Measurements from ENCODE around the gene OR4D2. TPM values are rescaled to one million over a fixed set of nuclear protein-coding genes. Genes with fewer than 3 reads are reported as not detected.

OR4D2 gene
- total and polyA plus RNA-seq, 3 donors from 2014 or later = not detected

DNA sequence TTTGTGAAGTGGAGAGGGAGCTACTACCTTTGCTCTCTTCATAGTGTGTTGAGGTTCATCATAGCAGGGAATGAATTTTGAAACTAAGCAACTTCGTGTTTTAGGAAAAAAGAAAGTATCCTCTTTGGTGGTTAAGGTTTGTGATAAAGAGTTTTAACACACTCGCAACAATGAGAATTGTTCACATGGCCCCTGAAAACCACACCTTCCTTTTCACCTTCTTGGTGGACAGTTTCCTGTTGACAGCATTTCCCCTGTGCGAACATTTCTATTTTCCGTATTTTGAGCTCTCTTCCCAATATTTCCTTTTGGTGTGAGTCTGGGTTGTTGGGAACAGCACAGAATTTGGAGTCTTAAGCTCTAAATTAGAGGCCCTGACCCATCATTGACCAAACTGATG is 3.8 kb downstream of the OR4D2 start:
- 66 to 72% methylated on average over 4 of the region's 4 CpGs for WGBS, 2 donors
- Histone ChIP-seq H3K4me1 (no peaks in the 10 kb centered on the region), H3K9me3 (no peaks in the 10 kb centered on the region), H3K36me3 (ENCODE audit: low read depth, missing control alignments) (no peaks in the 10 kb centered on the region), H3K27me3 (no peaks in the 10 kb centered on the region), H3K27ac (no peak overlapping the region), H3K4me3 (no peak overlapping the region)
- TF ChIP-seq CTCF (IDR thresholded peaks at IDR 0.05) (no peak), POLR2A (IDR thresholded peaks at IDR 0.05) (no peak)
- intact Hi-C loops (cut with DNase I; ENCODE audit: low total_unique reads) = no loop called here
- no peak for DNase-seq

DNA sequence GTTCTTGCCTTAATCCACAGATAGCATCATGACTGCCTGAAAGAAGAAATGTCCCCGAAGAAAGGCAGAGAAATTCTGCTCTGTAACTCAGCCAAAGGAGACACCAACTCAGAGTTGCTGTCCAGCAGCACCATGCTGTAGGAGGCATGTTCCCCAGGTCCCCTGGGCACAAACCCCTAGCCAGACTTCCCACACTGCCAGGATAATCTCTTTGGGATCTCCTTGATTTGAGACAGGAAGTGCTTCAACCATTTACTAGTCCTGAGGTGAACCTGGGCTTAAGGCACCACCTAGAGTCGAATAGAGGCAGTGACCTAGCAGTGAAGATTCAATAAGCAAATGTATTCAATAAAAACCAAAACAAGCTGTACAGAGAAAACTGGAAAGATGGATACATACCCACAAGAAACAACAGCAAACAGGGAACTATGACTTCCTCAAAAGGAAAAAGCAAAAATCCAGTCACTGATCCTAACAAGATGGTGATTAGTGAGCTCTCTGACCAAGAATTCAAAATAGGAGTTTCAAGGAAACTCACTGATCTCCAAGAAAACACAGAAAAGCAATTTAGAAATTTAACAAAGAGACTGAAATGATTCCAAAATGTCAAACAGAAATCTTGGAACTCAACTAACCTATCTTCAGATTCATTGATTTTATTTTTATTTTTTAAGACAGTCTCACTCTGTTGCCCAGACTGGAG is 5.7 kb downstream of the OR4D2 start:
- H3K27me3 ChIP-seq = no peaks in the 10 kb centered on the region
- no peak for TF ChIP-seq POLR2A (IDR thresholded peaks at IDR 0.05)
- TF ChIP-seq CTCF (IDR thresholded peaks at IDR 0.05) = no peak
- WGBS, 2 donors = 39 to 61% methylated on average over 2 of the region's 2 CpGs
- no peak overlapping the region for H3K4me3 ChIP-seq
- H3K9me3 ChIP-seq = no peaks in the 10 kb centered on the region
- intact Hi-C loops (cut with DNase I; ENCODE audit: low total_unique reads) = no loop called here
- no peak overlapping the region for H3K27ac ChIP-seq
- no peaks in the 10 kb centered on the region for H3K4me1 ChIP-seq
- DNase-seq = no peak
- H3K36me3 ChIP-seq (ENCODE audit: low read depth, missing control alignments) = no peaks in the 10 kb centered on the region

DNA sequence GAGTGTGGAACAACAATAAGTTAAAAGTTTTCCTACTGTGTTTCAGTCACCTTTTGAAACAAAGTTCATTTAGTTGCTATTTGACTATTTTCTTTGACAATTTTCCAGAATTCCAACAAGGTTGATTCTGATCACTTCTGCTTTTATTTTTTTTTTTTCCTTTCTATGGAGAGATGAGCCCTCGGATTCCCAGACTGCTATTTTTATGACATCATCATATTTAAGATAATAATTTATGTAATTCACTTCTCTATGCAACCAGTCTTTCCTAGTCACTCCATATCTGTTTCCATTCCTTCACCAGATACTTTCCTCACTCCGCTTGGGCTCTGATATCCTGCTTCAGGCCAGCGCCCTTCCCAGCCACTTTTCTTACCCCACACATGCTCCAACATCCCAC is 8.1 kb downstream of the OR4D2 start:
- Histone ChIP-seq H3K27me3 (no peaks in the 10 kb centered on the region), H3K36me3 (ENCODE audit: low read depth, missing control alignments) (no peaks in the 10 kb centered on the region), H3K4me3 (no peak overlapping the region), H3K4me1 (no peaks in the 10 kb centered on the region), H3K9me3 (no peaks in the 10 kb centered on the region), H3K27ac (no peak overlapping the region)
- intact Hi-C loops (cut with DNase I; ENCODE audit: low total_unique reads) = no loop called here
- 54 to 63% methylated on average over 3 of the region's 3 CpGs for WGBS, 2 donors
- TF ChIP-seq CTCF (IDR thresholded peaks at IDR 0.05) = no peak
- no peak for TF ChIP-seq POLR2A (IDR thresholded peaks at IDR 0.05)
- DNase-seq = no peak

- intact Hi-C loops (cut with DNase I; ENCODE audit: low total_unique reads) = no loop called here
- H3K36me3 ChIP-seq (ENCODE audit: low read depth, missing control alignments) = no peaks in the 10 kb centered on the region
- no peak overlapping the region for H3K27ac ChIP-seq
- H3K9me3 ChIP-seq = no peaks in the 10 kb centered on the region
- H3K4me3 ChIP-seq = no peak overlapping the region
- TF ChIP-seq POLR2A (IDR thresholded peaks at IDR 0.05) (no peak), CTCF (IDR thresholded peaks at IDR 0.05) (no peak)
- no peaks in the 10 kb centered on the region for H3K27me3 ChIP-seq
- no peak for DNase-seq
- WGBS, 2 donors = 42 to 47% methylated on average over 7 of the region's 7 CpGs
- H3K4me1 ChIP-seq = no peaks in the 10 kb centered on the region
These were observed 9.4 kb downstream of the OR4D2 start for GRCh38 chr17:58176200-58176599.

GRCh38 chr17:58181796-58182195 is 15.0 kb downstream of the OR4D2 start:
- H3K4me3 ChIP-seq = no peak overlapping the region
- H3K27me3 ChIP-seq = no peaks in the 10 kb centered on the region
- H3K27ac ChIP-seq = no peak overlapping the region
- no peaks in the 10 kb centered on the region for H3K36me3 ChIP-seq (ENCODE audit: low read depth, missing control alignments)
- no peaks in the 10 kb centered on the region for H3K4me1 ChIP-seq
- 68 to 77% methylated on average over 4 of the region's 4 CpGs for WGBS, 2 donors
- intact Hi-C loops (cut with DNase I; ENCODE audit: low total_unique reads) = no loop called here
- TF ChIP-seq POLR2A (IDR thresholded peaks at IDR 0.05) (no peak), CTCF (IDR thresholded peaks at IDR 0.05) (no peak)
- no peaks in the 10 kb centered on the region for H3K9me3 ChIP-seq
- DNase-seq = no peak

Measured in testis (tissue), 3 donors.